GM19099 (cell line): Measurements from ENCODE around the gene ENO3.

ENCODE experiments used
- POLR2A ChIP-seq: IDR thresholded peaks from 3 replicates; pipeline ENCODE4 v1.6.1; 2011; ENCODE audit warnings: low read depth; ENCODE audit not compliant: insufficient read length; ENCODE audit errors: extremely low read depth

The ENO3 gene

DNA sequence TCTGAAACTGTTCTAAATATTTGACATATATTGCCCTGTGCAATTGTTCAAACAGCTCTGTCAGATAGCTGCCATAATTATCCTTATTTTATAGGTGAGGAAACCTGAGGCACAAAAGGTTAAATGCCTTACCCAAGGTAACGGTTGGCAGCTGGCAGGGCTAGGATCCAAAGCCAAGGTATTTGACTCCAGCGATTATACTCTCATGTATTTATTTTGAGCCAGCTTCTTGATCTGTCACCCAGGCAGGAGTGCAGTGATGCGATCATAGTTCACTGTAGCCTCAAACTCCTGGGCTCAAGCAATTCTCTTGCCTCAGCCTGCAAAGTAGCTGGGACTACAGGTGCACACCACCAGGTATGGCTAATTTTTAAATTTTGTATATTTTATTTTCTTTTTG, 7.2 kb downstream of the ENO3 start:
- TF ChIP-seq POLR2A: no peak

DNA sequence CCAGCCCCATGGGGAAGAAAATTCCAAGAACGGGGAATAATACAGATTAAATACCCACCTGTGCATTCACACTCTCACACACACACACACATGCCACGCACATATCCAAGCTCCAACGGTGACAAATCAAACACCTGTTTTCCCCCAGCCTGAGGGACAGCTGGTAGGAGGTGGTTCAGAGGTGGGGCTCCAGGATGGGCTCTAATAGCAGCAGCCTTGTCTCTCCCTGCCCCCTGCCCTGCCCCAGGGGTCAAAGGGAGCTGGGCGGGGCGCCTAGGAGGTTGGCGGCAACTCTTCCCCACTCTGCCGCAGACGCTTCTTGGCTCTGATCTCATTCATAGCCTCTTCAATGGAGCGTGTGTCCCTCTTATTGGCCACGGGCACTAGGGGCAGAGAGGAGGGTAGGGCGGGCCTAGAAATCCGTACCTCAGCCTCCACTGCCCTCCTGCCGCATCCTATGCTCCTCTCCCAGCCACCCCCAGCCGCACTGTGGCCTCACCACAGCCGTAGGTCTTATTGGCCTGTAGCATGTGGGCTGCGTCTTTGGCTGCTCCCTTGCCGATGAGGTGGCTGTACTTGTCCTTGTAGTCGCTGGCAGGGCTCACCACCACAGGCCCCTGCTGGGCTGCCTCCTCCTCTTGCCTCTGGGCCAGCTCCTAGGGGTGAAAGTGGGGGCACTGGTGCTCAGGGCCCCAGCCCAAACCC, 8.5 kb downstream of the ENO3 start:
- TF ChIP-seq POLR2A: no peak

GRCh38 chr17:4960279-4960922, 9.5 kb downstream of the ENO3 start:
- TF ChIP-seq POLR2A: no peak

DNA sequence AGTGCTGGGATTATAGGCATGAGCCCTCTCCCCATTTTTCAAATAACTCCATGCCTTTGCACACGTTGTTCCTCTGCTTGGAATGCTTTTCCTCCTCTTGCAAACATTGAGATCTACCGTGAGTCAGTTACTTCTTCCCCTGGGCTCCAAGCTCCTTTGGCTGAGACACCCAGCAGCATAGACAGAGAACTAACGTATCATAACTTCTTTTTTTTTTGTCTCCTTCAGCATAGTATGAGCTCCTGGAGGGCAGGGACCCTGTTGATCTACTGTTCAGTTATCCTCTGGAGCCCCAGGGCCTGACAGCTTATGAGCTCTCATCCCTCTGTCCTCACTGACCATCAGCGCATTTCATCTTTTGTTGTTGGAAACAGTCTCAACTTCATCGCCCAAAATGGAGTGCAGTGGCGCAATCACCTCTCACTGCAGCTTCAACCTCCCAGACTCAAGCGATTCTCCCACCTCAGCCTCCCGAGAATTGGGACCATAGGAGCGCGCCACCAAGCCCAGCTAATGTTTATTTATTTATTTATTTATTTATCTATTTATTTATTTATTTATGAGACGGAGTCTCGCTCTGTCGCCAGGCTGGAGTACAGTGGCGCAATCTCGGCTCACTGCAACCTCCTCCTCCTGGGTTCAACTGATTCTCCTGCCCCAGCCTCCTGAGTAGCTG, 14.5 kb downstream of the ENO3 start:
- no peak for TF ChIP-seq POLR2A

- peak; percentile 30 for TF ChIP-seq POLR2A
These were observed 16.1 kb downstream of the ENO3 start for GRCh38 chr17:4966844-4967538.

DNA sequence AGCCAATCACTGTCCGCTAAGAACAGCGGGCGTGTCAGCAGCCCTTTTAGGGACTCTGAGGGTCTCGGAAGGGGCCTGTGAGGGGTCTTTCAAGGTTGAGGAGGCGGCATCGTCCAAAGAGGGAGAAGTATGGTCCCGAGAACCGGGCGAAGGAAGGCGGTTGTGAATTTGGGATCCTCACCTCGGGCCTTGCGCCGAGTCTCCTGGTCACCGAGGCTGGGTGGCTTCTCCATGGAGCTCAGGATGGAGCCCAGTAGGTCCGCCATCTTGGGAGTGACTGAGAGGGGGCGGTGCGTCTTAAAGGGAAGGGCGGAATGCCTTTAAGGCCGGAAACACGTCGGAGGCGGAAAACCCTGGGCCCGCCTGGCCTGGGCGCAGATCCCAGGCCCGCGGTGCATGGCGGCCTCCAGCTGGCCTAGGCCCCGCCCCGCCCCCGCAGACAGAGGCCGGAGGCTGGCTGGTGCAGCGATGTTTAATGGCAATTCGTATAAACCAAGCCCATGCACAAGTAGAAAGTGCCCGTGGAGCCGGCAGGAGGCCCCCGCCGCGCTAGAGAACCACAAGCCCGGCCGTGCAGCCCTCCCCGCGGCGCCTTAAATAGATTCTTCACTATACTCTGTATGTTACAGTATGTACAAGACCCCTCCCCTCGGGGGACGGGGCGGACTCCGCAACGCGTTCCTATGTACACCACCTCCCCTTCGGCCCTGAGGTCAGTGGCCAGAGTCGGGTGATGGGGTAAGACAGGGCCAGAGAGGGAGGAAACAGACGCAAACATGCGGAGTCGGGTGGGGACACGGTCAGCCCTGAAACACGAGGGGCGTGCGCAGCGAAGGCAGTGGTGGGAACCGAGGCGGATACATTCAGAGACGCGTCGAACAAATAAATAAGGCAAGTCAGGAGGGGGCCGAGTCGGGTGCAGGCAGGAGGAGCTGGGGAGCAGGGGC, 16.9 kb downstream of the ENO3 start, which contains the start of gene SPAG7:
Gene SPAG7, minus strand, starts transcription at position 279 of the 947 bp plus-strand sequence. Its CDS starts 13 bp downstream, at position 266.
- TF ChIP-seq POLR2A: peak; percentile 86

DNA sequence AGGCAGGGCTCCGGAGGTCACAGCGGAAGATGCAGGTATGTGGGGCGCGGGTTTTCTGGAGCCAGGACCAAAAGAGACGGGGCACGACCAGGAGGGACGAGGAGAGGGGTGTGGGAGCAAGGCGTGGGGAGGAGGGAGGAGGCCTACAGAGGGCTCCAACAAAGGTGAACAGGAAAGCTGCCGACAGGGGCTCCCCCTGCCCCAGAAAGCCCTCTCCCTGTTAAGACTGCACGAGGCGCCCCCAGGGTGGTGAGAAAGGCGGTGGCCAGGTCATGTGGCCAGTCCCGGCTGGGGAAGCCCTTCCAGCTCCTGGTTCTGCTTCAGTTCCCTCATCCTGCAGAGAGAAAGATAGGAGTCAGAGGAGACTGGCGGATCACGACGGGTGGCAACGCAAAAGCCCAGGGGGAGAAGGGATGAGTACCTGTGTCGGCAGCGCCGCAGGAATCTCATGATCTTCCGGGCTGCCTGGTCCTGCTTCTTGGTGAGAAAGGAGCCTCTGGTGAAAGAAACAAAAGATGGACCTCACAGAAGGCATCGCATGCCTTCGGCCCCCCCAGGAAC, 17.6 kb downstream of the ENO3 start:
- no peak for TF ChIP-seq POLR2A

DNA sequence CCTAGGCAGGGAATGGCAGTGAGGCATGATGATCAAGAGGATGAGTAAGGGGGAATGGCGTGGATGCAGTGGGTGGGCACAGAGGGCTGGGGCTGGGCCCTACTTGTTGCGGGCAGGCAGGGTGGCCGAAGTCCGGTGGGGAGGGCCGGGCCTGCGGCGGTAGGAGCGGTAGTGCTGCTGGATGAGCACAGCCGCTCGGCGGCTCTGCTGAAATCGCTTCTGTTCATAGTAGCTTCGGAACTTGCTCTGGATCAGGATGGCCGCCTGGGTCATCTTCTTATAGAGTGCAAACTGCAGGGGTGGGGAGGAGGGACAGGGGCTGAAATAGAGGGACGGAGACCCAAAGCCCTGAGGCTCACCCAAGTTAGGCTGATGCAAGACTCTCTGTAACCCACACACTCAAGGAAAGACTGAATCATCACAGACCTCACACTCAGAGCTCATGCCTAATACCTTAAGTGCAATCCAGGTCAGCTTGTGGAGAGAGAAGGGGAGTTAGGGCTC, 18.2 kb downstream of the ENO3 start:
- TF ChIP-seq POLR2A: no peak

DNA sequence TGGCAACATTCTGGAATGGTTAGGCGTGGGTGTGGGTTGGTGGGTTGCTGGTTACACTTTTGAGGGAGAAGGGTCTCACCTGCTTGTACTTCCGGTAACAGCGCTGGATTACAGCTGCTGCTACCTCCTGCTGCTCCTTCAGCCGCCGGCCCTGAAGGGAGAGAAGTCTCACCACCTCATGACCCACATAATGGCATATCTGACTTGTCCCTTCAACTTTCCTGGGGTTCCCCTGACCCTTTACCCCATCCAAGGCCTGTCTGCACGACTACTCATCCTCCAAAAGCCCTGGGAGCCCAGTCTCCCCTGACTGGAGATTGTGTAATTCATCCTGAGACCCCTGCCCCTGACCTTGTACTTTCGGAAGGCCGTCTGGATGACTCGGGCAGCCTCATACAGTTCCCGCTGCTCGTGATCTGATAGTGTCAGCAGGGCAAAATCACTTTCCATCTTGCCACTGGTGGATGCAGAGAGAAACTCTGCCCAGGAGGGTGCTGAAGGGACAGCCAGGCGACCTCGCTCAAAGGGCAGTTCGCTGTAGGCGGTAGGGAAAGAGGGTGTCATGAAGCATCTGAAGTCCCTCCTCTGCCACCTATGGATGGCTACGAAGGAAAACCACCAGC, 18.7 kb downstream of the ENO3 start:
- no peak for TF ChIP-seq POLR2A

- TF ChIP-seq POLR2A: no peak
These were observed 19.4 kb downstream of the ENO3 start for GRCh38 chr17:4970273-4970672.

DNA sequence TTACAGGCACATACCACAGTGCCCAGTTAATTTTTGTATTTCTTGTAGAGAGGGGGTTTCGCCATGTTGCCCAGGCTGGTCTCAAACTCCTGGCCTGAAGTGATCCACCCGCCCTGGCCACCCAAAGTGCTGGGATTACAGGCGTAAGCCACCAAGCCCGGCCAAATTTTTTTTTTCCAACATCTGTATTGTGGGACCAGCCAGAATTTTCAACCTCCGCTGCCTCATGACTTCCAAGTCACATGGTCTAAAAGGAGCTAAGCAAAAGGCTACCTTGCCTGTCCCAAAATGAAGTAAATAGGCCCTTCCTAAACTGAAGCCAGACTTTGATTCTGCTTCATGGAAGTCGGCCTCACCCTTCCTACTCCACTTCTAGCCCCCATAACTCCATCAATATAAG, 20.9 kb downstream of the ENO3 start:
- TF ChIP-seq POLR2A: no peak

DNA sequence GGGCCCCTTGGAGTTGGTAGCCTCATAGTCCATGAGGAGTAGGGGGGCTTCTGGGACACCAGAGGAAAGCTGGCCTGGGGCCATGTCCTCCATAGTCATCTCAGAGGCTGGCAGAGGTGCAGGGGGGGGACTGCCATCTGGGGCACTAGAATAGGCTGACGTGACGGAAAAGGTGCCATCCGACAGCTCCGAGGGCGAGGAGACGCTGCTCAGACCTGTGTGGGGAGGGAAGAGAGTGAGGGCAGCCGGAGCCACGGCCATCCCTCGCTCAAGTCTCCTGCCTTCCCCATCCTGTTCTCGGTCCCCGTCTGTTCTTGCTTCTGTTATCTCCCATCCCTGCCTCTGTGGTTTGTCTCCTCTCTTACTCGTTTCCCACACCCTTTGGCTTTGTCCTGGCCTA, 21.4 kb downstream of the ENO3 start:
- TF ChIP-seq POLR2A: no peak

DNA sequence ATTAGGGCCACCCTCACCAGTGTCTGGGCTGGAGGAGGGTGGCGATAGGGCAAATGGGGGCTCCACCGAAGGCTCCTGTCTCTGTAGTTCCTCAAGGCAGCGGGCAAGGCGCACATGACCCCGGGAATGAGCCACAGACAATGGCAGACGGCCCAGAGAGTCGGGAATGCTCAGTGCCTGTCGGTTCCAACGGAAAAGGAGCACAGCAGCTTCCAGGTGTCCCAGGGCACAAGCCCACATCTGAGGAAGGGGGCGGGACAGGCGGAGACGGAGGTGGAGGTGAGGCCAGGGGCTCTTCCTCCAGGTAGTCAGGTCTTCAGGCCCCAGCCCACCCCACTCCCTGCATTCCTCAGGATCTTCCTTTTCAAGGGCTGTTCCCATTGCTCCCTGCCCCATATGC, 21.8 kb downstream of the ENO3 start:
- TF ChIP-seq POLR2A: no peak

DNA sequence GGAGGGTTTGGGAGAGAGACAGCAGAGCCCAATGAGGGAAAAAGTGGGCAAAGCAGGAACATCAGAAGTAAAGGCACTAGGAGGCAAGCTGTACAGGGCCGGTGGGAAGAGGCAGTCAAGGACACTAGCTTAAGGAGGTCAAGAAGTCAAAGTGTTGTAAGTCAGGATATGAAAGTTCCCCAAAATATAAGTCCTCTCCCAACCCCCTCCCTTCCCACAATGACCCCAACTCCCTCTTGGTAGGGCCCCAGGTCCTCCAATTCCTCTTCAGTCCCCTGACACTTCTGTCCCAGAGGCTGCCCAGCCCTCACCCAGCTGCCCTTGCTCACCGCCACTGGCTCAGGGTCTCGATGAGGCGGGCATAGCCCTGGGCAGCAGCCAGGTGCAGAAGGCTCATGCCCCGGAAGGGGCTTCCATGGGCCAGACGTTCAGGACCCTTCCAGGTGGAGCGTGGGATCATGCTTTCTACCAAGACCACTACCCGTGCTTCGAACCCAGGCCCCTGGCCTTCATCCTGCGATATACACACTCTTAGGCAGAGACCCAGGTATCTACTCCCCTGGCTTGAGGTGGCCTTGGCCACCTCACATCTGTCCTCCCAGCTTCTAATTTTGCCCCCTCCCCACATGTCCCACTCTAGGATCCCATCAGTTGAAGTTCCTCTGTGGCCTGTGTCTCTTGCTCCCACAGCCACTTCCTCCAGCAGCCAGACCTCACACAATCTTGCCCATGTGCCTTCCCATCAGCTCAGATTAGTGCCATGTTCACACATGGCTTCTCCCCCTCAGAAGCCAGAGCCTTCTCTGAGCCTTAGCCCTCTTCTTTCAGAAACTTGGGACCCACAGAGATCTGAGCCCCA, 22.6 kb downstream of the ENO3 start:
- TF ChIP-seq POLR2A: no peak
